DOHH2 (cell line): ENCODE results near the gene WDR31.

ENCODE experiments used
- EZH2phosphoT487 ChIP-seq: fragments of 200-600 bp; sonication (generic); IDR thresholded peaks from 2 replicates; pipeline ENCODE4 v1.6.1; 2017; ENCODE audit warnings: borderline replicate concordance, mild to moderate bottlenecking, antibody characterized with exemption, low read length, moderate library complexity, mixed read lengths
- TF ChIP-seq, protein P1 (sequence below): fragments of 200-600 bp; sonication (generic); IDR thresholded peaks from one replicate; pipeline ENCODE4 v1.5.1; 2014; ENCODE audit warnings: antibody characterized with exemption, mild to moderate bottlenecking, low read depth, low read length; ENCODE audit not compliant: poor library complexity, severe bottlenecking

DNA sequence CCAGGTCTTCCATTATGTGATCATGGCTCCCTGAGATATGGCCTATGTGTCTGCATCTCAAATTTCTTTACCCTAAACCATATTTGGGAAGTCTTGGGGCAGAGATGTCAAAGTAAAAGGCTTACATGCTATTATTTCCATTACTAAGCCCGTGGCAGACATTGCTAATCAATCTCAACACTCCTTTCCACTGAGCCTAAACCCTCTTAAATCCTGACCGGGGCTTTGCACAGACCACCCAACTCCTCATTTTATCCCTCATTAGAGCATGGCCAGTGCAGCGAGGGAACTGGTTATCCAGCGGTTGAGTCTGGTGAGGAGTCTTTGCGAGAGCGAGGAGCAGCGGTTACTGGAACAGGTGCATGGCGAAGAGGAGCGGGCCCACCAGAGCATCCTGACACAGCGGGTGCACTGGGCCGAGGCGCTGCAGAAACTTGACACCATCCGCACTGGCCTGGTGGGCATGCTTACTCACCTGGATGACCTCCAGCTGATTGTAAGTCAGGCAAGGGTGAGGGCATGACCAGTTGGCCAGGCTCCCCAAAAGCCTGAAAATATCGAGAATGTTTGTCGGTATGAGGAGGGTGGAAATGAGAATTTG is 20.3 kb upstream of the WDR31 start:
- TF ChIP-seq, protein P1, sequence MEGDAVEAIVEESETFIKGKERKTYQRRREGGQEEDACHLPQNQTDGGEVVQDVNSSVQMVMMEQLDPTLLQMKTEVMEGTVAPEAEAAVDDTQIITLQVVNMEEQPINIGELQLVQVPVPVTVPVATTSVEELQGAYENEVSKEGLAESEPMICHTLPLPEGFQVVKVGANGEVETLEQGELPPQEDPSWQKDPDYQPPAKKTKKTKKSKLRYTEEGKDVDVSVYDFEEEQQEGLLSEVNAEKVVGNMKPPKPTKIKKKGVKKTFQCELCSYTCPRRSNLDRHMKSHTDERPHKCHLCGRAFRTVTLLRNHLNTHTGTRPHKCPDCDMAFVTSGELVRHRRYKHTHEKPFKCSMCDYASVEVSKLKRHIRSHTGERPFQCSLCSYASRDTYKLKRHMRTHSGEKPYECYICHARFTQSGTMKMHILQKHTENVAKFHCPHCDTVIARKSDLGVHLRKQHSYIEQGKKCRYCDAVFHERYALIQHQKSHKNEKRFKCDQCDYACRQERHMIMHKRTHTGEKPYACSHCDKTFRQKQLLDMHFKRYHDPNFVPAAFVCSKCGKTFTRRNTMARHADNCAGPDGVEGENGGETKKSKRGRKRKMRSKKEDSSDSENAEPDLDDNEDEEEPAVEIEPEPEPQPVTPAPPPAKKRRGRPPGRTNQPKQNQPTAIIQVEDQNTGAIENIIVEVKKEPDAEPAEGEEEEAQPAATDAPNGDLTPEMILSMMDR, result no peak
- no peak for TF ChIP-seq EZH2phosphoT487
